Hepatocyte (in vitro differentiated cells): ENCODE data around the gene PHF12. TPM values are rescaled to one million over a fixed set of nuclear protein-coding genes. Genes with fewer than 3 reads are reported as not detected.

Experiments used
- DNase-seq: peaks from one replicate; pipeline ENCODE4 v3.0.0-alpha.2; 2016; ENCODE audit warnings: low spot score
- H2AFZ ChIP-seq: fragments of 200-600 bp; sonication (generic); 2 replicates; pipeline ENCODE4 v1.6.0; 2016; ENCODE audit warnings: antibody characterized with exemption, mild to moderate bottlenecking
- H3K27ac ChIP-seq: fragments of 200-600 bp; sonication (generic); 2 replicates; pipeline ENCODE4 v1.5.1; 2016; ENCODE audit warnings: mild to moderate bottlenecking
- H3K27me3 ChIP-seq: fragments of 200-600 bp; sonication (generic); 2 replicates; pipeline ENCODE4 v1.6.1; 2016
- H3K36me3 ChIP-seq: fragments of 200-600 bp; sonication (generic); replicated peaks from 2 replicates; pipeline ENCODE4 v1.5.1; 2016; ENCODE audit warnings: low read depth; ENCODE audit not compliant: insufficient read depth
- H3K4me1 ChIP-seq: fragments of 200-600 bp; sonication (generic); 2 replicates; pipeline ENCODE4 v1.5.1; 2016; ENCODE audit warnings: mild to moderate bottlenecking, moderate library complexity; ENCODE audit not compliant: insufficient read depth
- H3K4me2 ChIP-seq: fragments of 200-600 bp; sonication (generic); 2 replicates; pipeline ENCODE4 v1.6.0; 2016
- H3K4me3 ChIP-seq: fragments of 200-600 bp; sonication (generic); 2 replicates; pipeline ENCODE4 v1.5.1; 2016; ENCODE audit warnings: mild to moderate bottlenecking
- H3K79me2 ChIP-seq: fragments of 200-600 bp; sonication (generic); 2 replicates; pipeline ENCODE4 v1.6.0; 2017; ENCODE audit warnings: mild to moderate bottlenecking
- H3K9me2 ChIP-seq: fragments of 200-600 bp; sonication (generic); replicated peaks from 2 replicates; pipeline ENCODE4 v1.6.0; 2017; ENCODE audit warnings: mild to moderate bottlenecking; ENCODE audit not compliant: insufficient read depth
- H3K9me3 ChIP-seq: fragments of 200-600 bp; sonication (generic); 2 replicates; pipeline ENCODE4 v1.5.1; 2016; ENCODE audit warnings: low read depth, mild to moderate bottlenecking
- H4K20me1 ChIP-seq: fragments of 200-600 bp; sonication (generic); 2 replicates; pipeline ENCODE4 v1.6.0; 2016; ENCODE audit warnings: mild to moderate bottlenecking; ENCODE audit not compliant: insufficient read depth, poor library complexity, severe bottlenecking
- EZH2 ChIP-seq: fragments of 200-600 bp; sonication (generic); IDR thresholded peaks from 2 replicates; pipeline ENCODE4 v1.6.1; 2016; ENCODE audit warnings: antibody characterized with exemption, mild to moderate bottlenecking, borderline replicate concordance
- EZH2phosphoT487 ChIP-seq: fragments of 200-600 bp; sonication (generic); IDR thresholded peaks from one replicate; pipeline ENCODE4 v1.6.1; 2018; ENCODE audit warnings: antibody characterized with exemption, mild to moderate bottlenecking, low read depth, moderate library complexity; ENCODE audit not compliant: unreplicated experiment, severe bottlenecking
- whole genome bisulfite sequencing: methylation state at CpG from one replicate; pipeline ENCODE4 v1.1.6; 2016; ENCODE audit warnings: low lambda C conversion rate; ENCODE audit errors: missing lambda C conversion rate; 5-methylcytosine and 5-hydroxymethylcytosine counted together
- polyA plus RNA-seq: library from polyadenylated mRNA; unstranded; fragments of >200 nt; fragmentation: Nextera tagmentation; extraction: Ambion mirVana; gene quantifications from 2 replicates; pipeline ENCODE4 v1.2.1, GENCODE V29; 2016
- total RNA-seq: library from RNA; depleted of rRNA; stranded (reverse); fragments of >200 nt; gene quantifications from 2 replicates; pipeline ENCODE4 v1.2.3, GENCODE V29; 2014
- TF ChIP-seq, protein P1 (sequence below): fragments of 200-600 bp; sonication (generic); IDR thresholded peaks from 2 replicates; pipeline ENCODE4 v1.5.1; 2016; ENCODE audit warnings: antibody characterized with exemption, mild to moderate bottlenecking; ENCODE audit not compliant: poor library complexity

The PHF12 gene
- total and polyA plus RNA-seq, 2 experiments from 2014 or later = 12.1 to 19.0 TPM

DNA sequence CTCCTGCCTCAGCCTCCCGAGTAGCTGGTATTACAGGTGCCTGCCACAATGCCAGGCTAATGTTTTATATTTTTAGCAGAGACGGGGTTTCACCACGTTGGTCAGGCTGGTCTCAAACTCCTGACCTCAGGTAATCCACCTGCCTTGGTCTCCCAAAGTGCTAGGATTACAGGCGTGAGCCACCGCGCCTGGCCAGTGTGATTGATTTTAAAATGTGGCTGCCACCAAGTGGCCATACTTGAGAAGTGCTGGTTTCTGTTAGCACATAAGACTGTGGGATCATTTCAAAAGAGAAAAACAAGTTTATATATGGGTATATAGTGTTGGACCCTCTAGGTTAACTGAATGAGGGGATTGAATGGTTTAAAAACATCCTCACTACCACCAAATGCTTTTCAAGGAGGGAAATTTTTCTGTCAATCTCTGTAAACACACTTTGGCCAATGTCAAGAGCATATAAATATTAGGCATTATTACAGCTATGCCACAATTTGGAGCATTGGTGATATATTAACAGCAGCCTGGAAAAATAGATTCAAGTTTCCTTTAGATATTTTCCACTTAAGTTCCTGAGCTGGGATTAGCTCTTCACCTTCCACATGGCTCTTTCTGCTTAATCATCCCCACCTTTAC, 34.9 kb downstream of the PHF12 start:
- Histone ChIP-seq H3K4me2 (no peak overlapping the region), H3K9me2 (no peaks in the 10 kb centered on the region), H2AFZ (no peak overlapping the region), H3K4me1 (peaks cover 4% of the 10 kb centered on the region), H3K27me3 (no peaks in the 10 kb centered on the region), H3K27ac (no peak overlapping the region), H3K9me3 (no peaks in the 10 kb centered on the region), H4K20me1 (peaks cover 6% of the 10 kb centered on the region), H3K4me3 (no peak overlapping the region), H3K36me3 (peaks cover 4% of the 10 kb centered on the region), H3K79me2 (peaks cover 14% of the 10 kb centered on the region)
- 59% methylated on average over 6 of the region's 6 CpGs for WGBS
- TF ChIP-seq EZH2phosphoT487 = no peak
- no peak for TF ChIP-seq EZH2
- TF ChIP-seq, protein P1, sequence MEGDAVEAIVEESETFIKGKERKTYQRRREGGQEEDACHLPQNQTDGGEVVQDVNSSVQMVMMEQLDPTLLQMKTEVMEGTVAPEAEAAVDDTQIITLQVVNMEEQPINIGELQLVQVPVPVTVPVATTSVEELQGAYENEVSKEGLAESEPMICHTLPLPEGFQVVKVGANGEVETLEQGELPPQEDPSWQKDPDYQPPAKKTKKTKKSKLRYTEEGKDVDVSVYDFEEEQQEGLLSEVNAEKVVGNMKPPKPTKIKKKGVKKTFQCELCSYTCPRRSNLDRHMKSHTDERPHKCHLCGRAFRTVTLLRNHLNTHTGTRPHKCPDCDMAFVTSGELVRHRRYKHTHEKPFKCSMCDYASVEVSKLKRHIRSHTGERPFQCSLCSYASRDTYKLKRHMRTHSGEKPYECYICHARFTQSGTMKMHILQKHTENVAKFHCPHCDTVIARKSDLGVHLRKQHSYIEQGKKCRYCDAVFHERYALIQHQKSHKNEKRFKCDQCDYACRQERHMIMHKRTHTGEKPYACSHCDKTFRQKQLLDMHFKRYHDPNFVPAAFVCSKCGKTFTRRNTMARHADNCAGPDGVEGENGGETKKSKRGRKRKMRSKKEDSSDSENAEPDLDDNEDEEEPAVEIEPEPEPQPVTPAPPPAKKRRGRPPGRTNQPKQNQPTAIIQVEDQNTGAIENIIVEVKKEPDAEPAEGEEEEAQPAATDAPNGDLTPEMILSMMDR = peak; percentile 70
- DNase-seq = peak; percentile 57

- Histone ChIP-seq H3K4me1 (peaks cover 9% of the 10 kb centered on the region), H3K79me2 (peaks cover 14% of the 10 kb centered on the region), H3K27ac (peak overlapping the region; percentile 53), H3K9me3 (no peaks in the 10 kb centered on the region), H3K4me3 (no peak overlapping the region), H3K27me3 (no peaks in the 10 kb centered on the region), H3K36me3 (peaks cover 4% of the 10 kb centered on the region), H2AFZ (no peak overlapping the region), H3K9me2 (no peaks in the 10 kb centered on the region), H3K4me2 (no peak overlapping the region), H4K20me1 (peaks cover 6% of the 10 kb centered on the region)
- no peak for DNase-seq
- 98% methylated on average over 6 of the region's 6 CpGs for WGBS
- TF ChIP-seq, protein P1 = no peak
- no peak for TF ChIP-seq EZH2
- TF ChIP-seq EZH2phosphoT487 = no peak
These were observed 38.4 kb downstream of the PHF12 start for GRCh38 chr17:28912938-28913333.

- H4K20me1 ChIP-seq = peaks cover 6% of the 10 kb centered on the region
- peaks cover 14% of the 10 kb centered on the region for H3K79me2 ChIP-seq
- H3K36me3 ChIP-seq = peaks cover 4% of the 10 kb centered on the region
- H3K4me1 ChIP-seq = peaks cover 9% of the 10 kb centered on the region
- 87% methylated on average over 20 of the region's 20 CpGs for WGBS
- H3K4me3 ChIP-seq = no peak overlapping the region
- H3K27me3 ChIP-seq = no peaks in the 10 kb centered on the region
- H2AFZ ChIP-seq = no peak overlapping the region
- no peaks in the 10 kb centered on the region for H3K9me3 ChIP-seq
- no peaks in the 10 kb centered on the region for H3K9me2 ChIP-seq
- no peak for TF ChIP-seq EZH2phosphoT487
- TF ChIP-seq, protein P1 = peak; percentile 26
- peak overlapping the region; percentile 53 for H3K27ac ChIP-seq
- no peak overlapping the region for H3K4me2 ChIP-seq
- no peak for DNase-seq
These were observed 38.9 kb downstream of the PHF12 start for GRCh38 chr17:28912281-28912937.
